Activated naive CD4-positive, alpha-beta T cell treated with anti-CD3 and anti-CD28 coated beads, Interleukin-2, amount 50 U/mL, for 24 hours (primary cell): ENCODE measurements around the gene MARS1.

Source experiments
- H3K27ac Mint-ChIP-seq: one replicate; pipeline ENCODE4 v1.8.0; 2021; ENCODE audit warnings: mild to moderate bottlenecking, mixed read lengths
- H3K27me3 Mint-ChIP-seq: one replicate; pipeline ENCODE4 v1.8.0; 2021; ENCODE audit warnings: mixed read lengths
- H3K36me3 Mint-ChIP-seq: one replicate; pipeline ENCODE4 v1.8.0; 2021; ENCODE audit warnings: mixed read lengths
- H3K4me1 Mint-ChIP-seq: one replicate; pipeline ENCODE4 v1.8.0; 2021; ENCODE audit warnings: mixed read lengths
- H3K4me3 Mint-ChIP-seq: one replicate; pipeline ENCODE4 v1.8.0; 2021; ENCODE audit warnings: mild to moderate bottlenecking, mixed read lengths
- H3K9me3 Mint-ChIP-seq: one replicate; pipeline ENCODE4 v1.8.0; 2021; ENCODE audit warnings: mixed read lengths

The MARS1 gene

DNA sequence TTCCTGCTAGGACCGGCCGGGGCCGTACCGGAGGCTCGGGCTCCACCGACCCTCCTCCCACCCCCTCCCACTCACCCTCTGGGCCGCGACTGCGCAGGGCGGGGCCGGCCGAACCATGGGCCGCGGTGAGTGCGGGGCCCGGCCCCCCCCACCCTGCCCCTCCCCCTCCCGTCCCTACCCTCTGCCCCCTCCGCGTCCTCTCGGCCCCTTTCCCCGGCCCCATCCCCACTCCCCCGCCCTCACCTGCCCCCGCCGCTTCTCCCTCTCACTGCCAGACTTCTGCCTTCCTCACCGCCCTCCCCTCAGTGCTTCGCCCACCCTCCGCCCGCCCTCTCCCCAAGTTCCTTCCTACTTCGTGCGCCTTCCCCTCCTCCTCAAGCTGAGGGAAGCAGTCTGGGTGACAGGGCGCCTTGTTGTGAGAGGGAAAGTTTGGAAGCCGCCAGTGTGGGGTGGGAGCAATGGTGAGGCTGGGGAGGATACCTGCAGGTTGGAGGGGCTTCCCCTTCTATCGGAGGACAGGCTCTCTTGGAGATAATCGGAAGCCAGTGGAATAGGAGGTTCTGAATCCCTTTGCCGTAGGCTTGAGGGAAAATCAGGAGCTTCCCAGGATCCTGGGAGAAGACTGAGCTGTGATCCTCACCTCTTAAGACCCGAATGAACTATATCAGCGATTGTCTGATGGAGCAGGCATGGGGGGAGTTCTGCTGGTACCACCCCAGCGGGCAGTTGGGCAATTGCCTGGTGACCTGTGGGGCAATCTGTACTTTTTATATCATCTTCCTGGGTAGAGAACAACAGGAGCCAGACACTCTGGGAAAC is 35.2 kb downstream of the MARS1 start:
- Mint-ChIP-seq H3K9me3 (no peaks in the 10 kb centered on the region), H3K27ac (peak overlapping the region; percentile 90), H3K36me3 (peaks cover 15% of the 10 kb centered on the region), H3K27me3 (no peaks in the 10 kb centered on the region), H3K4me1 (peaks cover 46% of the 10 kb centered on the region), H3K4me3 (peak overlapping the region; percentile 91)

GRCh38 chr12:57523706-57524614 is 36.1 kb downstream of the MARS1 start:
- Mint-ChIP-seq H3K27ac (peak overlapping the region; percentile 90), H3K27me3 (no peaks in the 10 kb centered on the region), H3K4me1 (peaks cover 37% of the 10 kb centered on the region), H3K9me3 (no peaks in the 10 kb centered on the region), H3K4me3 (peak overlapping the region; percentile 91), H3K36me3 (peaks cover 10% of the 10 kb centered on the region)

- Mint-ChIP-seq H3K36me3 (peaks cover 4% of the 10 kb centered on the region), H3K9me3 (no peaks in the 10 kb centered on the region), H3K27me3 (no peaks in the 10 kb centered on the region), H3K27ac (peak overlapping the region; percentile 72), H3K4me1 (peaks cover 32% of the 10 kb centered on the region), H3K4me3 (no peak overlapping the region)
Observed at GRCh38 chr12:57524814-57525614, 37.1 kb downstream of the MARS1 start.

GRCh38 chr12:57525615-57526383 is 37.9 kb downstream of the MARS1 start:
- peak overlapping the region; percentile 72 for H3K27ac Mint-ChIP-seq
- no peaks in the 10 kb centered on the region for H3K27me3 Mint-ChIP-seq
- no peak overlapping the region for H3K4me3 Mint-ChIP-seq

GRCh38 chr12:57526477-57527126 is 38.7 kb downstream of the MARS1 start:
- no peaks in the 10 kb centered on the region for H3K27me3 Mint-ChIP-seq
- H3K4me3 Mint-ChIP-seq: no peak overlapping the region
- H3K36me3 Mint-ChIP-seq: peaks cover 2% of the 10 kb centered on the region
- peak overlapping the region; percentile 59 for H3K27ac Mint-ChIP-seq
- peaks cover 29% of the 10 kb centered on the region for H3K4me1 Mint-ChIP-seq
- no peaks in the 10 kb centered on the region for H3K9me3 Mint-ChIP-seq

More at GRCh38 chr12:57525615-57526383, 37.9 kb downstream of the MARS1 start:
- Mint-ChIP-seq H3K9me3 (no peaks in the 10 kb centered on the region), H3K36me3 (peaks cover 2% of the 10 kb centered on the region), H3K4me1 (peaks cover 32% of the 10 kb centered on the region)

GRCh38 chr12:57527184-57527583 is 39.3 kb downstream of the MARS1 start:
- Mint-ChIP-seq H3K27me3 (no peaks in the 10 kb centered on the region), H3K36me3 (peaks cover 2% of the 10 kb centered on the region), H3K27ac (peak overlapping the region; percentile 59), H3K9me3 (no peaks in the 10 kb centered on the region), H3K4me1 (peaks cover 23% of the 10 kb centered on the region), H3K4me3 (no peak overlapping the region)

GRCh38 chr12:57528176-57528575 is 40.3 kb downstream of the MARS1 start:
- H3K27me3 Mint-ChIP-seq: no peaks in the 10 kb centered on the region
- no peak overlapping the region for H3K27ac Mint-ChIP-seq
- peaks cover 2% of the 10 kb centered on the region for H3K36me3 Mint-ChIP-seq
- peaks cover 21% of the 10 kb centered on the region for H3K4me1 Mint-ChIP-seq
- H3K4me3 Mint-ChIP-seq: no peak overlapping the region
- no peaks in the 10 kb centered on the region for H3K9me3 Mint-ChIP-seq

- Mint-ChIP-seq H3K27ac (no peak overlapping the region), H3K36me3 (peaks cover 2% of the 10 kb centered on the region), H3K27me3 (no peaks in the 10 kb centered on the region), H3K4me1 (peaks cover 13% of the 10 kb centered on the region), H3K9me3 (no peaks in the 10 kb centered on the region), H3K4me3 (no peak overlapping the region)
Observed at GRCh38 chr12:57528831-57529555, 41.1 kb downstream of the MARS1 start.

GRCh38 chr12:57529831-57530230 is 42.0 kb downstream of the MARS1 start:
- Mint-ChIP-seq H3K9me3 (no peaks in the 10 kb centered on the region), H3K4me3 (no peak overlapping the region), H3K36me3 (peaks cover 2% of the 10 kb centered on the region), H3K27me3 (no peaks in the 10 kb centered on the region), H3K4me1 (peaks cover 4% of the 10 kb centered on the region), H3K27ac (no peak overlapping the region)

- Mint-ChIP-seq H3K36me3 (peaks cover 2% of the 10 kb centered on the region), H3K4me1 (no peaks in the 10 kb centered on the region), H3K27ac (peak overlapping the region; percentile 35), H3K9me3 (no peaks in the 10 kb centered on the region), H3K27me3 (no peaks in the 10 kb centered on the region), H3K4me3 (no peak overlapping the region)
Observed at GRCh38 chr12:57530396-57531142, 42.7 kb downstream of the MARS1 start.

- no peak overlapping the region for H3K27ac Mint-ChIP-seq
- no peaks in the 10 kb centered on the region for H3K4me1 Mint-ChIP-seq
- H3K27me3 Mint-ChIP-seq: no peaks in the 10 kb centered on the region
- H3K4me3 Mint-ChIP-seq: no peak overlapping the region
- peaks cover 2% of the 10 kb centered on the region for H3K36me3 Mint-ChIP-seq
- H3K9me3 Mint-ChIP-seq: no peaks in the 10 kb centered on the region
Observed at GRCh38 chr12:57531836-57532235, 44.0 kb downstream of the MARS1 start.

DNA sequence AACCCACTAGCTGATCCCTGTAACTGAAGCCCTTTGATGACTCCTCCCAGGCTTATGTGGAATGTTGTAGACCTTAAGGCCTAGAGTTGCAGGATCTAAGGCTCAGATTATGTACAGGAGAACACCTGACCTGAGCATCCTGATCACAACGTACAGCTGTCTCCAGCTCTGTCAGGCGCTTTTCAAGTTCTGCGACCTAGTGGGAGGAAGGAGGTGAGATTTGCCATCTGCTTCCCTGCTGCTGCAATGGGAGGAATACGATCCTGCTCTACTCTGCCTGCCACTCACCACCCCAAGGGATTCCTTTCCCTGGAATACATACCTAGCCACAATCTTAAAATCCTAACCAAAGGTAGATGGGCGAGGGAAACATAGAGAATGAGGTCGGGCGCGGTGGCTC is 45.2 kb downstream of the MARS1 start:
- no peaks in the 10 kb centered on the region for H3K27me3 Mint-ChIP-seq
- H3K4me3 Mint-ChIP-seq: no peak overlapping the region
- no peaks in the 10 kb centered on the region for H3K9me3 Mint-ChIP-seq
- H3K4me1 Mint-ChIP-seq: no peaks in the 10 kb centered on the region
- H3K36me3 Mint-ChIP-seq: peaks cover 4% of the 10 kb centered on the region
- H3K27ac Mint-ChIP-seq: no peak overlapping the region

GRCh38 chr12:57534250-57534649 is 46.4 kb downstream of the MARS1 start:
- peaks cover 2% of the 10 kb centered on the region for H3K36me3 Mint-ChIP-seq
- no peaks in the 10 kb centered on the region for H3K9me3 Mint-ChIP-seq
- H3K27ac Mint-ChIP-seq: no peak overlapping the region
- peaks cover 7% of the 10 kb centered on the region for H3K4me1 Mint-ChIP-seq
- no peaks in the 10 kb centered on the region for H3K27me3 Mint-ChIP-seq
- H3K4me3 Mint-ChIP-seq: no peak overlapping the region
